ENCODE measurements around the gene FYCO1.

The FYCO1 gene

GRCh38 chr3:45978006-45978761 lies 17.4 kb downstream of the FYCO1 start:
- no peak overlapping the region for H3K4me3 ChIP-seq (ENCODE audit: control insufficient read depth, low read depth, low read length)
- no peak for TF ChIP-seq CTCF (IDR thresholded peaks at IDR 0.05; ENCODE audit: control insufficient read depth, insufficient read depth, low read depth, low read length, missing control alignments)
- no peak for DNase-seq (ENCODE audit: low read depth)

GRCh38 chr3:45976191-45977091 lies 19.2 kb downstream of the FYCO1 start:
- no peak for TF ChIP-seq CTCF (IDR thresholded peaks at IDR 0.05; ENCODE audit: control insufficient read depth, insufficient read depth, low read depth, low read length, missing control alignments)
- no peak for DNase-seq (ENCODE audit: low read depth)
- H3K4me3 ChIP-seq (ENCODE audit: control insufficient read depth, low read depth, low read length): no peak overlapping the region

- TF ChIP-seq CTCF (IDR thresholded peaks at IDR 0.05; ENCODE audit: control insufficient read depth, insufficient read depth, low read depth, low read length, missing control alignments): no peak
Measured at GRCh38 chr3:45975686-45976085, 19.9 kb downstream of the FYCO1 start.

GRCh38 chr3:45974686-45975085 lies 20.9 kb downstream of the FYCO1 start:
- no peak for DNase-seq (ENCODE audit: low read depth)
- H3K4me3 ChIP-seq (ENCODE audit: control insufficient read depth, low read depth, low read length): no peak overlapping the region
- TF ChIP-seq CTCF (IDR thresholded peaks at IDR 0.05; ENCODE audit: control insufficient read depth, insufficient read depth, low read depth, low read length, missing control alignments): no peak

More at GRCh38 chr3:45975686-45976085, 19.9 kb downstream of the FYCO1 start:
- no peak overlapping the region for H3K4me3 ChIP-seq (ENCODE audit: control insufficient read depth, low read depth, low read length)
- DNase-seq (ENCODE audit: low read depth): no peak

- no peak overlapping the region for H3K4me3 ChIP-seq (ENCODE audit: control insufficient read depth, low read depth, low read length)
- TF ChIP-seq CTCF (IDR thresholded peaks at IDR 0.05; ENCODE audit: control insufficient read depth, insufficient read depth, low read depth, low read length, missing control alignments): no peak
- DNase-seq (ENCODE audit: low read depth): peak; percentile 86
Measured at GRCh38 chr3:45972534-45973402, 22.9 kb downstream of the FYCO1 start.

- no peak for DNase-seq (ENCODE audit: low read depth)
- H3K4me3 ChIP-seq (ENCODE audit: control insufficient read depth, low read depth, low read length): no peak overlapping the region
- no peak for TF ChIP-seq CTCF (IDR thresholded peaks at IDR 0.05; ENCODE audit: control insufficient read depth, insufficient read depth, low read depth, low read length, missing control alignments)
Measured at GRCh38 chr3:45969953-45970352, 25.7 kb downstream of the FYCO1 start.

Data from AG09309 (cell line).